NCI-H226 (cell line): Measurements from ENCODE around the gene PCYOX1L.

ENCODE experiments used
- DNase-seq: peaks from one replicate; pipeline ENCODE4 v3.0.0-alpha.2; 2015

Gene PCYOX1L

DNA sequence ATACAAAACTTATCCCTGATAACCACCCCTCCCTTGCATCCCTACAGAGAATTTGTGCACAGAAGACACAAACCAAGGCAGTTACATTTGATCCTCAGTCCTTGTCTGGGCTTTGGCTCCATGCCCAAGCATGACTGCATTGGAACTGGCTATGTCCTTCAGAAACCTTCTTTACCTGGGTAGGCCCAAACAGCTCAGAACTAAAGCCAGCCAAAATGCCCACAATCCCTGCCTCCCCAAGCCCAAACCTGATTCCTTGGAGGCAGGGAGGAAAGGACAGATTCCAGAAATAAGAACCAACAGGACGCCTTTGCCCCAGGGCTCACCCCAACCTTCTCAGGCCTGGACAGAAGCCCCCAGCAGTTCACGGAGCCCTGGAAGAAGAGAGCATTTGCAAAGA is 13.0 kb downstream of the PCYOX1L start:
- no peak for DNase-seq

DNA sequence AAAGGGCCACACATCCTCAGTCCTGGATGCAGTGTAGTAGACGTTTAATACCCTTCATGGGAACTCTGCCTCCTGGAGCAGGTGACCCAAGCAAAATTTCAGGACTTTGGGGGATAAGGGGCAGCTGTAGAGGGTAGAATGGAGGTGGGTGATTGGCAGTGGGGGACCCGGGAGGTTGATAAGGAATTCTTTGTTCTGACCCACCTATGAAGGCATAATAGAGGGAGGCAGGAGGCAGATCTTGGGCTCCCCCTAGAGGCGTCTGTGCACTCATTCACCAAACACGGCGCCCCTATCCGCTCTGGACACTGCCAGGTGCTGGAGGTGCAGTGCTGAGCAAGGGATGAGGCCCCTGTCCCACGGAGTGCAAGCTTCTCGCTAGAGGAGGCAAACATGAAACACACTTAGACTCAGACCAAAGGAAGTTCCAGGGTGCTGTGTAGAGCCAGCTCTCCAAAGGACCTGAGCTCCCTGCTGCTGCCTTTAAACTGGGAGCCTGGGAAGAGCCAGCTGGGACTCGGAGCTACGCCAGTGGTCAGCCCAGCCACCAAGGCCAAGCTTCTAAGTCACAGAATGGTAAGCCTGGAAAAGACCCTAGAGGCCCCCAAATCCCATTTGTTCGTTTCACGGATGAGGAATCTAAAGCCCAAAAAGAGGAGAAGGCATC is 13.6 kb downstream of the PCYOX1L start:
- peak; percentile 28 for DNase-seq

DNA sequence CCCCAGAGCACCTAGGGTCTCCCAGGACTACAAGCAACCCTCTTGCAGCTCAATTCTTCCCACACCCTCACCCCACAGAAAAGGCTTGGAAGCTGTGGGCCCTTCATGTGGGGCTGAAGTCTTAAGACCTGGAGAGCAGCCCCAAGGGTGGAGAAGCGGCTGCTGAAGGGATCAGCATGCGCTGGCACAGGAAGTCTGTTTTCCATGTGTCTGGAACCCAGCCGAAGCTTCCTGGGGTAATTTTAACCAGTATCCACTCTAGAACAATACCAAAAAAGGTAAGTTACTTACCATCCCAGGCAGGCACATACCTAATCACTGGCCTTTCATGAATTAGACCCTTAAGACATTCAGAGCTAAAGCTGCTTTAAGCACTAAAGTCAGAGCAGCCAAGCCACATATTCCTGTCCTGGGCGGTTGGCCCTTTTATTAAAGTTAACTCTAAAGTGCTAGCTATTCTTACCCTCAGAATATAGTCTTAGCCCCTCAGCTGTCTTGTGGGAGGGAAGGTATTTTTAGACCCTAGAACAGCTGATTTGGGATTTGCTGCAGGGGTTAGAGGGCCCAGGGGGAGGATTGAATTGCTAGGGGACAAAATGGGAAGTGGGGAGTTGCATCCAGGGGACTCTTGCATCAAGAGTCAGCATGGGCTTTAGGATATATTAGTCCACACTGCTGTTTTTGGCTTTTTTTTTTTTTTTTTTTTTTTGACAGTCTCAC is 14.4 kb downstream of the PCYOX1L start:
- no peak for DNase-seq

DNA sequence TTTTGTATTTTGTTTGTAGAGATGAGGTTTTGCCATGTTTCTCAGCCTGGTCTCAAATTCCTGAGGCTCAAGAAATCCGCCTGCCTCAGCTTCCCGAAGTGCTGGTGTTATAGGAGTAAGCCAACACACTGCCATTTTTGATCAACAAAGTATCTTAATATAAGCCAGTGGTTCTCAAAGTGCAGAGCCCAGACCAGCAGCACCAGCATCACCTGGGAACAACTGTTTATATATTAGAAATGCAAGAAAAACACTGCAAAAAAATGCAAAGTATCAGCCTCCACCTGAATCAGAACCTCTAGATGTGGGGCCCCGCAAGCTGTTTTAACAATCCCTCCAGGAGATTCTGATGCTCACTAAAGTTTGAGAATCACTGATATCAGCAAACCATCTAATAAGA is 15.1 kb downstream of the PCYOX1L start:
- DNase-seq, result no peak

DNA sequence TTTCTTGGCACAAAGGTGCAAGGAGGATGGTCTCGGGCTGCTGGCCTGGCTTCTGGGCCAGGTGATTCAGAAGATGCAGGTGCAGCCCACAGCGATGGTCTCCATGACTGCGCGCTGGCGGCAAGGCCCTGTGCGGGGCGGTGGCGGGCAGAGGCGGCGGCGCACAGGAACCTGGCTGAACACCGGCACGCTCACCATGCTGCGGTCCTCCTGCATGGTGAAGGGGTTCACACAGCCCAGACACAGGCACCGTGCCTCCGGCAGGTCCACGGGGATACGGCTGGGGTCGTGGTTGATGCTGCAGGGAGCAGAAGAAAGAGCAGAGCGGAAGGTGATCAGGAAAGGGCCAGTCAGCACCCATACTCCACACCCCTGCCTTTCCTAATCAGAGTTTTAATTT is 16.5 kb downstream of the PCYOX1L start:
- DNase-seq, result no peak

DNA sequence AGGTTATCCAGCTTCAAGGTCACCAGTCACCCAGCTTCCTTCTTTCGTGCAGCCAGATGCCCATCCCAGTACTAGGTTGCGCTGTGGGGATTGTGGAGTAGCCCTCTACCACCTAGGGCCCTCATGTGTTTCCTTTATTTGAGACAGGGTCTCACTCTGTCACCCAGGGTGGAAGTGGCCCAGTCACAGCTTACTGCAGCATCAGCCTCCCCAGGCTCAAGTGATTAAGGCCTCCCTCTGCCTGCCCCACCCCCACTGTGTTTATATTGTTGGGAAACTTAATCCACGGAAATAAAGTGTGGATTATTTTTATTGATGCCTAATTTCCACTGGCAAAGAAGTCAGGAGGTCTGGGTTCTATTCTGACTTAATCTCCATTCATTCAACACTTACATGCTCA is 17.0 kb downstream of the PCYOX1L start:
- no peak for DNase-seq

DNA sequence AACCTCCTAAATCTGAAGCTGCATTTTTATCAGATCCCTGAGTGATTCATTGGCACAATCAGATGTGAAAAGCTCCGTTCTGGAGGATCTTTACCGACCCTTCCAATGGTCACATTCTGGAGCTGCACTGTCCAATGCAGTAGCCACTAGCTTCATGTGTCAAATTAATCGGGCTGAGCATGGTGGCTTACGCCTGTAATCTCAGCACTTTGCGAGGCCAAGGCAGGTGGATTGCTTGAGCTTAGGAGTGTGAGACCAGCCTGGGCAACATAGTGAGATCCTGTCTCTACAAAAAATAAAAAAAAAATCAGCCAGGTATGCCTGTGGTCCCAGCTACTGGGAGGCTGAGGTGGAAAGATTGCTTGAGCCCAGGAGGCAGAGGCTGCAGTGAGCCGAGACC is 17.6 kb downstream of the PCYOX1L start:
- DNase-seq, result no peak

DNA sequence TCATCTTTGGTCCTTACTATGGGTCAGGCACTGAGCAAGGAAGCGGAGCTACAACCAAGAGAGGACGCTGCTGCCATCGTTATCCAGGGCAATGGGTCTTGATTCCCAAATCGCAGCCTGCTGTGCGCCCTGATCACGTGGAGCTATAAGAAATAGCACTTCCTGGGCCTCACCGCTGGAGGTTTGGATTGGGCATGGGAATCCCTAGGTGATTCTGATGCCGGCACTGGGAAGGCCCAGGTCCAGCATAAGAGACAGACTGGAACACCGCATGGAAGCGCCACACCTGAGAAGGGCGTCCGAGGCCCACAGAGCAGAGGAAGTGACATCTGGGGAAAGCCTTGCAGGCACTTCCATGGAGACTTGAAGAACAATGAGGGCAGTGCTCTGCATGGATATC is 18.3 kb downstream of the PCYOX1L start:
- no peak for DNase-seq

DNA sequence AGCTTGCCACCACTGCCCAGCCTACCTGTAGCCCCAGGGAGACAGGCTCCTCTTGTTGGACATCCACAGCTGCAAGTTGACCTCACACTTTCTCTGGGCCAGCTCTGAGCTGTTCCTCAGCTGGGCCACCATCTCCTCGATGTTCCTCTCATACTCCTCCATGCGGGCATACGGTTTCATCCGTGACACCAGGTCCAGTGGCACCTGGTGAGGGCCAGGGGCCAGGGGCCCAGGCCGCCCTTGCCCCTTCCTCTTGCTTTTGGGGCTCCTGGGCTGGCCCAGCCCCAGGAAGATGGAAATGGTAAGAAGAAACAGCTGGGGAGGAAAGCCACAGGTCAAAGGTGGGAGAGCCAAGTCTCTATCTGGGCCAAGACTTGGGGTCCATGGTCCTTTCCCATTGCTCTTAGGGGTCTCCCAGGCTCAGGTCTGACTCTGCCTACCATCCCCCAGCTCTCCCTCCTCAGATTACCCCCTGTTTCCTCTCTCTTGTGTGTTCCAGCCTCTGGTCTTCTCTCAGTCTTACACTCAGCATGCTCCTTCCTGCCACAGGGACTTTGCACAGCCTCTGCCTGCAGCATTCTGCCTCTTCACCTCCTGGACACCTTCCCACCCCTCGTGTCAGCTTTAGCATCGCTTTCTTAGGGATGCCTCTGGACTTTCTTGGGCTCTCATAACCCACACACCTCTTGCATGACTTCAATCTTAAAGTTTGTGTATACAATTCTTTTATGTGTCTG is 19.0 kb downstream of the PCYOX1L start:
- no peak for DNase-seq

DNA sequence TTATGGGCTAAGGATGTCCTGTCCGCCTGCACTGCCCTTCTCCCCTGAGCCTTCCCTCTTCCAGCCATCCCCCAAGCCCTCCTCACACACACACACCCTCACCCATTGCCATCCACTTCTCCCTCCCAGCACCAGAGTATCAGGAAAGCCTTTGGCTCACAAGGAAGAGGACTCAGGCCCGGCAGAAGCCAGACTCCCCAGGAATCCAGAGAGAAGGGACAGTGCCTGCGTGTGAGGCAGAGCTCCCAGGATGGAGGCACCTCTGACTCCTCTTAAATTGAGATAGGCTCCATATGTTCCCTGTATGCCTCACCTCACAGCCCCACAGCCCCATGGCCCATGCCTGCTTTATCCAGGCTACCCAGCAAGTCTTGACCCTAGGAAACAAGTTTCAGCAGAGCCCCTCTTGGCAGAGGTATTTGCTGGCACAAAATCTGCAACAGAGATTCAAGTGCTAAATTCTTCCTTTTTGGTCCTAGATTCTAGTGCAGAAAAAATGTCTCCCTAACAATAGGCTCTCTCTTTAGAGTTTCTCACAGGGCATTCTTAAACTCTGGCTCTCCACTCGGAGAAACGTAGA is 20.5 kb downstream of the PCYOX1L start:
- no peak for DNase-seq

DNA sequence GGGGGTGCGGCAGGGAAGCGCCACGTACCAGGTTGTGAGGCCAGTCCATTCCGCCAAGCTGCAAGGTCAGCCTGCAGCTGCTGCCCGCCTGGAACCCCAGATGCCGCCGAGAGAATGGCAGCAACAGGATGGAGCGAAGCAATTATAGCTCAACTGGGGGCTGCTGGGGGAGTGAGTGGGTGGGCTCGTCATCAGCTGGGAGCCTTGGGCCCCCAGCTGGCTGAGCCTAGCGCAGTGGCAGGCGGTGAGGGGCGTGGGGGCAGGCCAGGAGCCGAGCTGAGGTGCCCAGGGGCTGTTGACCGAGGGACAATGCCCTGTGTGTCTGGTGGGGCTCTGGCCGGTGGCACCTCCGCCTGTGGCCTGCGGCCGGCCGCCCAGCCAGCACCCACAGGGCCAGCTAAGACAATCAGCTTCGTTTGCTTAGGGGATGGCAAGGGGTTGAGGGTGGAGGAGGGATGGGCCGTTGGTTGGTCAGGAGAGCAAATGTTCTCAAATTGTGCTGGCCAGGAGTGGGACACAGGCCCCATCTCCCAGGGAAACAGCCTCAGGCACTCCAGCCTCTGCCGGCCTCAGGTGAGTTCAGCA is 21.4 kb downstream of the PCYOX1L start, which contains the start of gene IL17B:
Gene IL17B (minus strand): TSS at position 116 of the 585 bp plus-strand sequence. CDS start 67 bp downstream, at position 49.
- no peak for DNase-seq

DNA sequence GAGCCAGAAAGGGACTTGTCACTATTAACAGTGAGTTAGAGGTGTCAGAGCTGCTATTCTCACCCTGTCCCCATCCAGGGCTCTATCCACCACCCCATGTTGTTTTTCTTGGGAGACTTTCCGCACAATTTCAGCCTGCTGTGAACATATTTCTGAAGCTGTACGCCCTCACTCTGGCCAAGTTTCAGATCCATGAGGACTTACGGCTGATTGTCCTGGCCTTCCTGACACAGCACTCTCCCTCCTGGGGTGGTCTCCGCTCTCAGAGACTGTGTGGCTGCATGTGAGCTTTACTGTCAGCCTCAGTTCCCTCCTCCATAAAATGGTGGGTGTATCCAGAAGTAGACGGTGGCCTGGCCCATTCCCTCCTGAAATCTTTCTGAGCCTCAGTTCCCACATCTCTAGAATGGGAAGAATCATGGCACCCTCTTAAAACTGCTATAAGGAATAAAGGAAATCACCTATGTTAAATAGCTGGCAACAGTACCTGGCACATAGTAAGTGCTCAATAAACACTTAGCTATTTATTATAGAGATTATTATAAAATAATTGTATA is 22.1 kb downstream of the PCYOX1L start:
- no peak for DNase-seq

DNA sequence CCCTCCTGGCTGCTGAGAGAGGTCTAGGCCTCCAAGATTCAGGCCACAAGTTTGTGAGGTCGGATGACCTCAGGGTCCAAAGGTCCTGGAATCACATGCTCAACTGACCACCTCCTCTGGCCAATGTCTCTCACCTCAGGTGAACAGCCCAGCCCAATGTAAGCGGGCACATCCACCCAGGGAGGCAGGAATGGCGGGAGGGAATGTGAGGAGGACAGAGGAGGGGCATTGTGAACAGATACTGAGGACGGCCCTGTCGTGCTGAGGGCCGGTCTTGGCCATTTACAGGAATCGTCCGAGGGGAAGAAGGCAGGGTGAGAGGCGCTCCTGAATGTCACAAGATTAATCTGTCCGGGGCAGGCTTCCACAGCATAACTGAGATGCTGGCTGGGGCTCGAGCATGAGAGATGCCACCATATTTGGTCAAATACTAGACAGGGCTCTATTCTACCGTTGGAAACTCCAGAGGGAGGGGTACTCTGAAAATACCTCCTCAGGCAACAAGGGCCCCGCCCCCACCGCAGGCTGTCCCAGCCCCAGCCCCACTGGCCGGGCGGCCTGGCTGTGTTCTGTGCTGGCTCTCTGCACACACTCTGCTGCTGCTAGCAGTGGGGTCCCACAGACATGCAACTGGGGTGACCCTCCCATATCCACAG is 22.7 kb downstream of the PCYOX1L start:
- no peak for DNase-seq

DNA sequence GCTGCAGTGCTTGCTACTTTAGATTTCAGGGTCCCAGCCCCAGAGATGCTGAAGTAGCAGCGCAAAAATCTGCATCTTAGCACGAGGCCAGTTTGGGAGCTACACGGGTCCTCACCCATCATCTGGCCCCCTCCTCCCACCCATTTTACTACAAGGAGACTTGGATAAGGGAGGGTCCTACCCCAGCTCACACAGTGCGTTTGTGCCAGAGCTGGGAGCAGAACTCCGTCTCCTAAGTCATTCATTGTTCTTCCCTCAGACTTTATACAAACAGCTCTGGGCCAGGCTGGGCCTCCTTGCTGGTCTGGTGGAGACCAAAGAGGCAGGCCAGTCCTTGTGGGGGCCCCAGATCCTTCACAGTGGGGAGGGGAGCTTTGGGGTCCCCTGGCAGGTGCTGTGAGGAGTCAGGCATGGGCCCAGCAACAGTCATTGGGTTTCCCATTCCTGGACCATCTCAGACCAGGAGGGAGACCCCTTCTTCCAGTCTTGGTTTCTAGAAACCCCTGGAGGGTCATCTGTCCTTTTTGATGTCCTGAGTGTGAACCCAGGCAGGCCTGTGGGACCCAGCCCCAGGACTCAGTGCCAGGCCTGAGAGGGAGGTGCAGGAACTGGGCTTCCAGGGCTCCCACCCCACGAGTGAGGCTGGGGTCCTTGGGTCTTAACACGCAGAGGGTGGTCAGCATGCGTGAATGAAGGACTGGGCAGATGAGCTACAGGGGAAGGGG is 23.6 kb downstream of the PCYOX1L start:
- DNase-seq, result no peak

DNA sequence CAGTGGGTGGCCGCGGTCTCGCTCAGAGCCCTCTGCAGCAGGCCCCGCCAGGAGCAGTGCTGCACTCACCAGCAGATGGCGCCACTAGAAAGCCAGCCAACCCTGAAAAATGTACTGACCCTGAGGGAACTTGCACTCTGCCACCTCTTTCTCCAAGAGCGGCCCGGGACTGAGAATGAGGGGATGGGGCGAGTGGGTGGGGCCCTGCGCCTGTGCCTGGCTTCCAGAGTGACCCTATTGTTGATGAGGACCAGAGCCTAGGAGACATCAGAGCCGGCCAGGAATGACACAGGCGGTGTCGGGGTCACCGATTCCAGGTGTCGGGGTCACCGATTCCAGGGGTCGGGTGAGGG is 24.1 kb downstream of the PCYOX1L start:
- peak; percentile 38 for DNase-seq

DNA sequence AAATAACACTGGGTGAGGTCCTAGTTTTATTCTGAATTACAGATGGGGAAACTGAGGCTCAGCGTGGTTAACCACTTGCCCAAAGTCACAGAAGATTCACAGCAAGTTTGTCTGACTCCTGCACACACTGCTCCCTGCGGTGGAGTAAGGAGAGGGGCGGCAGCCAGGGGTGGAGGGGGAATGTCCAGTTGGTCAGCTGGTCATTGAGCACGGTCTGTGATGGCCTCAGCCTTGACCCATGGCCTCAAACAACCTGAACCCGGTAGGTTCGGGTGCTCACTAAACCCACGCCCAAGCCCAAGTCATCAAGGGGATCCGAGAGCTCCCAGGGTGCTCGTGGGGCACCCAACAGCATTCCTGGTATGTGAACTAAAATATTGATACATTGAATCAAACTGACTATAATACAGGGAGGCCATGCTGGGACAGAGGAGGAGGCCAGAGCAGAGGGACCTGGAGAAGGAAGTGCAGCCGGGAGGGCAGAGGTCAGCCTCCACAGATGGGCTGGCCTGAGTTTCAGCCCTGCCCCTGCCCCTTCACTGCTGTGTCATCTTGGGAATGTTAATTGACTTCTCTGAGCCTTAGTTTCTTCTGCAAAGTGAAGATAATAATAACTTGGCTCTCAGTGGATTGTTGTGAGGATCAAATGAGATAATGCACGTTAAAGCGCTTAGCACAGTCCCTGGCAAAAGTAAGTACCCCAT is 24.8 kb downstream of the PCYOX1L start:
- no peak for DNase-seq

DNA sequence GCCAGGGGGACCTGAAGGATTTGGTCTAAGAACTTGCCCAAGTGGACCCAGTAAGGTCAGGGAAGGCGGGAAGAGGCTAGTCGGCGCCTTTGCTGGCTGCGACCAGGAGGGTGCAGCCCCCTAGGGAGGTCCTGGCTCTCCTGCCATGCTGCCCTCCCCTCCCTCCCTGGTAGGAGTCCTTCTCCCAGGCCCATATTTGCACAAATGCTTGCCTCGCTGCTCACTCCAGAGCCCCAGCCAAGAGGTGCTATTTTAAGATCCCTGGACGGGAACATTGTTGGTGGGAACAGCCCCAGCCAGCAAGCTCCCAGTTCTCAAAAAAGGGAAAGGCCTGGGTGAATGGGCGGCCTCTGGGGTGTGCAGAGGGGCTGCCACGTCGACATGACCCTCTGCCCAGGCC is 25.6 kb downstream of the PCYOX1L start:
- DNase-seq, result no peak

DNA sequence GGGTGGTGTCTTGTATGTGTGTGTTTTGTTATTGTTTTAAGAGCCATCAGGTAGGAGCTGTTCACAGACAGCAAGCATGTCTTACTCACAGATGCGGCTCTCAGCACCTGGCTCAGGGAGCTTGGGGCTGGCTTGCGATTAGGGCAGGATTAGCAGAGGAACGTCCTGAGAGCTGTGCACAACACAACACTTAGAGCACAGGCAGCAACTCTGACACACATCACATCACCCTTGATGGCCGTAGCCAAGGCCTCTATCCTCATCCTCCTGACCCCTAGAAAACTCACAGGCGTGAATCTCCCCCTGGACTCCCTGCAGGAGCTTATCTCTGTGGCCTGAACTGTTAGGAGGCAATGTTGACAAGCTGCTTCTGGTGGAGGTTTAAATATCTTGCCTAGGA is 28.3 kb downstream of the PCYOX1L start:
- no peak for DNase-seq

DNA sequence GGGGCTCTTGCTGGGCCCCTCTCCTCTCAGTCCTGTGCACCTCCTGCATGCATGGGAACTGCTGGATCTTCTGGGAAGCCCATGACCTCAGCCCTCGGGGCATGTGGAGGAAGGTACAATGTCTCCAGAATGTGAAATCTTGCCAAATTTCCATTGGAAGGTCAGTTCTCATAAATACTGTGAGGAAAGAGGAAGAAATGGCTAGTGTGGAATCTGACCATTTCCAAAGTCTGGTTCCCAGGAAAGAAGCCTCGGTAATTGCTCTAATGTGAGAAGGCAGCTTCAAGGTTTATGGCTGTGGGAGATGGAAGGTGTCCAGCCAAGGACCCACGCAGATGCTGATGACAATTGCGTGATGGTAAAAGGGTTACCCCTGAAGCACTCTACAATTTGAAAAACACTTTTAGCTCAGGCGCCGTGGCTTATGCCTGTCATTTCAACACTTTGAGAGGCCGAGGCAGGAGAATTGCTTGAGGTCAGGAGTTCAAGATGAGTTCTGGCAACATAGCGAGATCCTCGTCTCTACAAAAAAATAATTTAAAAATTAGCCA is 29.3 kb downstream of the PCYOX1L start:
- peak; percentile 56 for DNase-seq

DNA sequence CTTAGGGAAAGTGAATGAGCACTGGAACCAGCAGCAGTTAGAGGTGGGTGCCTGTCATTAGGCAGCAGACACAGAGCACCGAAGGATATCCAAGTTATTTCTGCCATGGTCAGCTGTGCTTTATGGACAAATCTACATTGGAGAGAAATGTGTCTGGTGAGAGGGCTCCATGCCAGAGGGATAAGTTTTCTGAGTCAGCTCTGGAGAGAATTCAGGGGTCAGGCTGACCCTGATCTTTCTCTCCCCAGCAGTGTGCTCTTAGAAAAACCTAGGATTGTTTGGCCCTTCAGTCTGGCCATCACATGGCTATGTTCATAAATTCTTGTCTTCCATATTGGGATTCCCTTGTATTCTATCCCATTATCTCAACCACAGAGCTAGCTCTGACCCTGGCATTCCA is 30.1 kb downstream of the PCYOX1L start:
- DNase-seq, result peak; percentile 41
